ENCODE measurements around the gene CIC. TPM values are rescaled to one million over a fixed set of nuclear protein-coding genes. Genes with fewer than 3 reads are reported as not detected.

CIC gene
- total RNA-seq, 1 experiment from 2014 or later = 54.0 TPM

GRCh38 chr19:42286349-42287016, 17.4 kb downstream of the CIC start:
- Mint-ChIP-seq H3K27ac (no peak overlapping the region; a peak in 2 of 7 replicates), H3K27me3 (ENCODE audit: low read depth) (no peaks in the 10 kb centered on the region; the same call in 1 of the 2 replicates)

More at GRCh38 chr19:42286349-42287016, 17.4 kb downstream of the CIC start:
- Histone ChIP-seq H2BK12ac (ENCODE audit: insufficient read length, low read depth, low read length) (no peak overlapping the region), H3K23me2 (ENCODE audit: insufficient read length, low read depth, low read length, poor library complexity, severe bottlenecking) (peaks cover 14% of the 10 kb centered on the region), H3K56ac (ENCODE audit: insufficient read length, low read depth, low read length) (no peak overlapping the region), H4K5ac (ENCODE audit: insufficient read length, low read depth, low read length) (no peak overlapping the region), H2BK15ac (ENCODE audit: low read depth, low read length) (no peak overlapping the region), H2AFZ (ENCODE audit: low read length) (no peak overlapping the region), H3K4me2 (ENCODE audit: insufficient read depth, insufficient read length, low read length) (no peak overlapping the region), H3K9ac (ENCODE audit: extremely low read depth, insufficient read length, low read length) (no peak overlapping the region), H3K9me3 (ENCODE audit: control insufficient read depth, low read depth, low read length) (no peaks in the 10 kb centered on the region), H4K20me1 (ENCODE audit: control insufficient read depth, insufficient read depth, insufficient read length) (peaks cover 3% of the 10 kb centered on the region), H4K91ac (ENCODE audit: insufficient read length, low read depth, low read length) (no peak overlapping the region), H3K14ac (ENCODE audit: insufficient read depth, low read length) (no peak overlapping the region; the same call in 1 of the 2 replicates), H3K4ac (ENCODE audit: low read depth, low read length) (no peak overlapping the region), H2BK5ac (ENCODE audit: insufficient read length, low read length) (no peak overlapping the region), H3K18ac (ENCODE audit: insufficient read length, low read depth, low read length) (no peak overlapping the region), H3K27ac (ENCODE audit: insufficient read length, low read depth, low read length) (no peak overlapping the region), H2BK120ac (ENCODE audit: low read depth, low read length, poor library complexity, severe bottlenecking) (no peak overlapping the region), H3T11ph (ENCODE audit: low read length) (no peak overlapping the region), H3K27me3 (ENCODE audit: insufficient read depth, low read length) (no peaks in the 10 kb centered on the region), H4K8ac (replicated peaks; ENCODE audit: insufficient read length, low read depth, low read length) (no peak overlapping the region), H3K79me2 (ENCODE audit: insufficient read depth, low read length) (peaks cover 3% of the 10 kb centered on the region; the same call in 1 of the 2 replicates), H2AK5ac (ENCODE audit: insufficient read length, low read length) (no peak overlapping the region), H2BK20ac (ENCODE audit: low read depth, low read length, poor library complexity, severe bottlenecking) (no peak overlapping the region), H3K79me1 (ENCODE audit: insufficient read depth, low read depth, low read length, poor library complexity, severe bottlenecking) (peaks cover 11% of the 10 kb centered on the region), H3K23ac (ENCODE audit: insufficient read length, low read depth, low read length) (no peak overlapping the region), H3K4me1 (ENCODE audit: insufficient read depth, low read length) (peaks cover 8% of the 10 kb centered on the region; the same call in 1 of the 2 replicates)
- H3K4me3 Mint-ChIP-seq = peak overlapping the region; percentile 39; a peak in 2 of 5 replicates
- H3K36me3 Mint-ChIP-seq (ENCODE audit: insufficient read depth in 1 of 3, low read depth in 3 of 3) = peaks cover 12 to 39% (median 37%) of the 10 kb centered on the region in 3 experiments
- H3K9me3 Mint-ChIP-seq = no peaks in the 10 kb centered on the region
- DNase-seq = peak; percentile 24
- H3K4me1 Mint-ChIP-seq = peaks cover 25 to 42% of the 10 kb centered on the region in 2 experiments
- no peak for TF ChIP-seq CTCF (conservative IDR thresholded peaks at IDR 0.05)
- no CpG with 5 or more reads among the region's 13 CpGs for WGBS (ENCODE audit: extremely low coverage, insufficient read length, low lambda C conversion rate)
